CD14-positive monocyte (primary cell): ENCODE measurements around the gene BOLA1. TPM values are rescaled to one million over a fixed set of nuclear protein-coding genes. Genes with fewer than 3 reads are reported as not detected.

Source experiments
- DNase-seq, 3 donors: peaks; one replicate each; pipeline ENCODE4 v3.0.0-alpha.2; 2011 to 2022
- H2AFZ ChIP-seq: 2 replicates; pipeline ENCODE4 v1.6.0; 2012; ENCODE audit warnings: mild to moderate bottlenecking, low read depth, low read length, inconsistent platforms; ENCODE audit not compliant: insufficient read depth, poor library complexity, severe bottlenecking
- H3K27ac ChIP-seq, 2 donors: 1 replicate in 1 of 2; 2 replicates in 1 of 2; pipeline ENCODE4 v1.5.1; 2012 to 2013; ENCODE audit warnings: low read length in 2 of 2, control low read depth in 1 of 2, inconsistent platforms in 1 of 2, low read depth in 1 of 2, mild to moderate bottlenecking in 1 of 2
- H3K27me3 ChIP-seq, 2 donors: one replicate each; pipeline versions ENCODE4 v1.6.0 to v1.6.1; 2011 to 2013; ENCODE audit warnings: low read length in 2 of 2; ENCODE audit not compliant: control insufficient read depth in 2 of 2, insufficient read depth in 2 of 2
- H3K36me3 ChIP-seq, 2 donors: replicated peaks in 1 of 2; 1 replicate in 1 of 2; 2 replicates in 1 of 2; pipeline versions ENCODE4 v1.5.1 to v1.6.1; 2012 to 2013; ENCODE audit warnings: low read length in 2 of 2, control low read depth in 1 of 2, inconsistent platforms in 1 of 2, mild to moderate bottlenecking in 1 of 2; ENCODE audit not compliant: insufficient read depth in 2 of 2, control insufficient read depth in 1 of 2
- H3K4me1 ChIP-seq, 2 donors: 1 replicate in 1 of 2; 2 replicates in 1 of 2; pipeline versions ENCODE4 v1.5.1 to v1.6.1; 2012 to 2013; ENCODE audit warnings: low read length in 2 of 2, control low read depth in 1 of 2, inconsistent platforms in 1 of 2, mild to moderate bottlenecking in 1 of 2, moderate library complexity in 1 of 2; ENCODE audit not compliant: insufficient read depth in 2 of 2, control insufficient read depth in 1 of 2
- H3K4me2 ChIP-seq: replicated peaks from 2 replicates; pipeline ENCODE3; 2012; ENCODE audit warnings: low read length, moderate library complexity, mild to moderate bottlenecking; ENCODE audit not compliant: poor library complexity, severe bottlenecking; ENCODE audit errors: extremely low read depth
- H3K4me3 ChIP-seq, 3 experiments: fragments of 200-600 bp in 1 of 3; sonication (generic) in 1 of 3; replicated peaks in 1 of 3; 1 replicate in 2 of 3; 2 replicates in 1 of 3; pipeline ENCODE4 v1.5.1; 2011 to 2013; ENCODE audit warnings: low read length in 3 of 3, mild to moderate bottlenecking in 3 of 3, control low read depth in 2 of 3, low read depth in 2 of 3, inconsistent platforms in 1 of 3, moderate library complexity in 1 of 3
- H3K79me2 ChIP-seq: 2 replicates; pipeline ENCODE4 v1.6.0; 2012; ENCODE audit warnings: mild to moderate bottlenecking, control low read depth, inconsistent platforms, low read length, moderate library complexity; ENCODE audit not compliant: insufficient read depth
- H3K9ac ChIP-seq: 2 replicates; pipeline ENCODE4 v1.6.0; 2017; ENCODE audit warnings: low read length, mild to moderate bottlenecking; ENCODE audit not compliant: insufficient read depth, poor library complexity, severe bottlenecking
- H3K9me3 ChIP-seq, 2 donors: replicated peaks in 1 of 2; 1 replicate in 1 of 2; 2 replicates in 1 of 2; pipeline versions ENCODE4 v1.5.1 to v1.6.1; 2012 to 2013; ENCODE audit warnings: low read length in 2 of 2, control low read depth in 1 of 2; ENCODE audit not compliant: control insufficient read depth in 1 of 2, insufficient read depth in 1 of 2
- H4K20me1 ChIP-seq: 2 replicates; pipeline ENCODE4 v1.6.0; 2012; ENCODE audit warnings: mild to moderate bottlenecking, low read length, control low read depth, moderate library complexity; ENCODE audit not compliant: insufficient read depth
- H3K27ac Mint-ChIP-seq, 7 donors: one replicate each; pipeline ENCODE4 v1.8.0; 2020; ENCODE audit warnings: mild to moderate bottlenecking in 7 of 7, mixed read lengths in 7 of 7, moderate library complexity in 6 of 7, inconsistent platforms in 2 of 7
- H3K27me3 Mint-ChIP-seq, 3 donors: one replicate each; pipeline ENCODE4 v1.8.0; 2021 to 2022; ENCODE audit warnings: low read depth in 3 of 3, mild to moderate bottlenecking in 3 of 3, mixed read lengths in 3 of 3, moderate library complexity in 3 of 3, inconsistent platforms in 1 of 3
- H3K36me3 Mint-ChIP-seq, 2 donors: one replicate each; pipeline ENCODE4 v1.8.0; 2020; ENCODE audit warnings: mixed read lengths in 2 of 2, inconsistent platforms in 1 of 2, mild to moderate bottlenecking in 1 of 2
- H3K4me1 Mint-ChIP-seq: one replicate; pipeline ENCODE4 v1.8.0; 2020; ENCODE audit warnings: mild to moderate bottlenecking, mixed read lengths
- H3K4me3 Mint-ChIP-seq, 2 donors: one replicate each; pipeline ENCODE4 v1.8.0; 2020; ENCODE audit warnings: mild to moderate bottlenecking in 2 of 2, mixed read lengths in 2 of 2, moderate library complexity in 1 of 2
- H3K9me3 Mint-ChIP-seq, 7 donors: one replicate each; pipeline ENCODE4 v1.8.0; 2020 to 2022; ENCODE audit warnings: mixed read lengths in 7 of 7, mild to moderate bottlenecking in 6 of 7, moderate library complexity in 6 of 7, inconsistent platforms in 2 of 7
- WGBS: methylation state at CpG from one replicate; pipeline ENCODE4 v1.1.5; 2013; ENCODE audit warnings: missing lambda C conversion rate; ENCODE audit not compliant: insufficient coverage; 5-methylcytosine and 5-hydroxymethylcytosine counted together
- intact Hi-C, 2 donors: fragments of 100-400 bp; cut with micrococcal nuclease; formaldehyde crosslinking; loops; one replicate each; pipeline versions ENCODE4 v1.15.0 to v1.15.1; 2023
- polyA plus RNA-seq, 3 donors: library from polyadenylated mRNA; depleted of rRNA in 1 of 3; unstranded in 2 of 3; stranded (reverse) in 1 of 3; fragments of 300-500 nt in 2 of 3; fragments of >200 nt in 1 of 3; fragmentation: Illumina TruSeq in 2 of 3; gene quantifications; 1 replicate in 2 of 3; 2 replicates in 1 of 3; pipeline ENCODE4 v1.2.3, GENCODE V29; 2012 to 2021
- TF ChIP-seq, protein P1 (sequence below): fragments of 200-600 bp; IDR thresholded peaks from one replicate; pipeline ENCODE4 v1.8.0; 2022; ENCODE audit warnings: antibody characterized with exemption, mild to moderate bottlenecking

The BOLA1 gene
- polyA plus RNA-seq, 3 donors: 5.1 to 17.8 (median 17.6) TPM

- no peak overlapping the region for H3K4me3 ChIP-seq
- intact Hi-C loops: loop anchor here in 1 of 2 donors (10.0 kb wide), 1 partner anchor 250 kb away; no protein-coding TSS in a partner anchor
- H3K27ac Mint-ChIP-seq: no peak overlapping the region
Measured at GRCh38 chr1:149934356-149934755, 35.0 kb downstream of the BOLA1 start.

DNA sequence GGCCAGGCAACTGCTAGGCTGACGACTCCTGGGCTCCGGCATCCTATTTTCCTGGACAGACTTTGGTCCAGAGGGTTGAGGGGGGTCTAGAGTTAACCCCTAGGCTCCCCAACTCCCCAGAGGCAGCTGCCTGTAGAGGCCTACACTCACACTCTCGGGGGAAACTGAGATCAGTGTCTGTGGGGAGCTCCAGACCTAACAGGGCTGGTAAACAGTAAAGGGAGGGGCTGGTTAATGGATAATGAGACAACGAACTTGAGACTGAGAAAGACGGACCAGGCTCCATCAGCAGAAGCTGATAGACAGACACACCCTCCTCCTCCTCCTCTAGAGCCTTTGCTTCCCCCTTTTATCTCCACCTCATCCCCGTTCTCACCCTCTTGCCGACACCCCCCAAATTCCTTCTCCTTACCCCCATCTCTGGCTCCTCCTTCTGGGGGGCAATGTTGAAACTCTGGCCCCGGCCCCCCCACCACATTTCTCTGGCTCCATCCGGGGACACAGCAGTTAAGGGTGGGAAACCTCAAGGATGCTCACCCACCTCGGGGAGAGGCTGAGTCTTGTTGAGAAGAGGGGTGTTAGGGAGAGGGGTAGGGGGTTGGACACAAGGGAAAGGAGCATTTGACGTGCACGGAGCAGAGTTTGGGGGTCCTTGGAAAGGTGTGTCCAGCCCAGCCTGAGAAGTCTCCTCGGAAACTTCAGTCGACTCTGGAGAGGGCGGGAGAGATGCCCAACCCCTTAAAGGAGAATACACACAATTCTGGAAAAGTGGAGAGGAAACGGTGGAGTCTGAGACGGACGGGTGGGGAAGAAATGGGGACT is 37.0 kb downstream of the BOLA1 start, which contains the start of gene MTMR11:
Gene MTMR11 (minus strand): TSS at position 710 of the 822 bp plus-strand sequence. CDS start 232 bp downstream, at position 478.
- Histone ChIP-seq H2AFZ (peak within 1 kb of the TSS; percentile 2), H4K20me1 (no peaks in the 10 kb centered on the region), H3K9ac (no peak within 1 kb of the TSS), H3K27ac (no peak within 1 kb of the TSS), H3K9me3 (no peaks in the 10 kb centered on the region), H3K27me3 (no peaks in the 10 kb centered on the region), H3K4me1 (peaks cover 44 to 69% of the 10 kb centered on the region in 2 donors), H3K79me2 (peaks cover 7% of the 10 kb centered on the region), H3K4me3 (no peak within 1 kb of the TSS), H3K36me3 (no peaks in the 10 kb centered on the region), H3K4me2 (peak within 1 kb of the TSS; percentile 11)
- Mint-ChIP-seq H3K36me3 (peaks cover 11 to 14% of the 10 kb centered on the region in 2 donors), H3K9me3 (peaks cover 0 to 1% (median 0%) of the 10 kb centered on the region in 7 donors), H3K27me3 (peaks cover 0 to 12% (median 0%) of the 10 kb centered on the region in 3 donors), H3K4me1 (peaks cover 69% of the 10 kb centered on the region), H3K4me3 (peak within 1 kb of the TSS; percentile 42 to 45), H3K27ac (peak within 1 kb of the TSS in 6 of 7 donors; percentile 43 to 90 (median 65))
- no peak for DNase-seq
- intact Hi-C loops: loop anchor here in 1 of 2 donors (5.0 to 10.0 kb wide), 3 partner anchors 39 to 248 kb away; partner anchors contain the start of gene BOLA1
- 80% methylated on average over 5 of the region's 18 CpGs for WGBS
- TF ChIP-seq, protein P1, sequence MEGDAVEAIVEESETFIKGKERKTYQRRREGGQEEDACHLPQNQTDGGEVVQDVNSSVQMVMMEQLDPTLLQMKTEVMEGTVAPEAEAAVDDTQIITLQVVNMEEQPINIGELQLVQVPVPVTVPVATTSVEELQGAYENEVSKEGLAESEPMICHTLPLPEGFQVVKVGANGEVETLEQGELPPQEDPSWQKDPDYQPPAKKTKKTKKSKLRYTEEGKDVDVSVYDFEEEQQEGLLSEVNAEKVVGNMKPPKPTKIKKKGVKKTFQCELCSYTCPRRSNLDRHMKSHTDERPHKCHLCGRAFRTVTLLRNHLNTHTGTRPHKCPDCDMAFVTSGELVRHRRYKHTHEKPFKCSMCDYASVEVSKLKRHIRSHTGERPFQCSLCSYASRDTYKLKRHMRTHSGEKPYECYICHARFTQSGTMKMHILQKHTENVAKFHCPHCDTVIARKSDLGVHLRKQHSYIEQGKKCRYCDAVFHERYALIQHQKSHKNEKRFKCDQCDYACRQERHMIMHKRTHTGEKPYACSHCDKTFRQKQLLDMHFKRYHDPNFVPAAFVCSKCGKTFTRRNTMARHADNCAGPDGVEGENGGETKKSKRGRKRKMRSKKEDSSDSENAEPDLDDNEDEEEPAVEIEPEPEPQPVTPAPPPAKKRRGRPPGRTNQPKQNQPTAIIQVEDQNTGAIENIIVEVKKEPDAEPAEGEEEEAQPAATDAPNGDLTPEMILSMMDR: no peak

More at GRCh38 chr1:149934356-149934755, 35.0 kb downstream of the BOLA1 start:
- Mint-ChIP-seq H3K4me3 (no peak overlapping the region), H3K4me1 (peaks cover 82% of the 10 kb centered on the region), H3K9me3 (peaks cover 0 to 1% (median 0%) of the 10 kb centered on the region in 7 donors), H3K27me3 (peaks cover 0 to 12% (median 0%) of the 10 kb centered on the region in 3 donors), H3K36me3 (peaks cover 11 to 12% of the 10 kb centered on the region in 2 donors)
- H3K9ac ChIP-seq: no peak overlapping the region
- no peaks in the 10 kb centered on the region for H3K27me3 ChIP-seq
- peaks cover 27% of the 10 kb centered on the region for H3K79me2 ChIP-seq
- H2AFZ ChIP-seq: no peak overlapping the region
- no peak overlapping the region for H3K27ac ChIP-seq
- H3K4me1 ChIP-seq: peaks cover 58 to 82% of the 10 kb centered on the region in 2 donors
- DNase-seq: no peak
- H3K4me2 ChIP-seq: no peak overlapping the region
- H3K36me3 ChIP-seq: no peaks in the 10 kb centered on the region
- no peaks in the 10 kb centered on the region for H4K20me1 ChIP-seq
- WGBS: no CpG with 5 or more reads among the region's 2 CpGs
- TF ChIP-seq, protein P1: no peak
- H3K9me3 ChIP-seq: no peaks in the 10 kb centered on the region
